Endodermal cell (in vitro differentiated cells): ENCODE measurements around the gene NUP42. TPM values are rescaled to one million over a fixed set of nuclear protein-coding genes. Genes with fewer than 3 reads are reported as not detected.

Experiments
- DNase-seq: peaks from one replicate; pipeline ENCODE4 v3.0.0-alpha.2; 2017
- H3K27ac ChIP-seq: 2 replicates; pipeline ENCODE4 v1.5.1; 2013; ENCODE audit warnings: mild to moderate bottlenecking, low read depth, low read length, moderate library complexity
- H3K27me3 ChIP-seq: 2 replicates; pipeline ENCODE4 v1.6.1; 2013; ENCODE audit warnings: mild to moderate bottlenecking, low read length, moderate library complexity; ENCODE audit not compliant: insufficient read depth, control insufficient read depth, poor library complexity, severe bottlenecking
- H3K36me3 ChIP-seq: 2 replicates; pipeline ENCODE4 v1.7.0; 2013; ENCODE audit warnings: mild to moderate bottlenecking, low read length, moderate library complexity; ENCODE audit not compliant: control insufficient read depth, insufficient read depth
- H3K4me1 ChIP-seq: one replicate; pipeline ENCODE4 v1.7.0; 2013; ENCODE audit warnings: low read length; ENCODE audit not compliant: control insufficient read depth, insufficient read depth
- H3K4me3 ChIP-seq: 2 replicates; pipeline ENCODE4 v1.5.1; 2013; ENCODE audit warnings: mild to moderate bottlenecking, low read length, moderate library complexity
- H3K9ac ChIP-seq: 2 replicates; pipeline ENCODE4 v1.6.1; 2013; ENCODE audit warnings: mild to moderate bottlenecking, low read length, moderate library complexity; ENCODE audit not compliant: poor library complexity, severe bottlenecking; ENCODE audit errors: extremely low read depth
- H3K9me3 ChIP-seq: 2 replicates; pipeline ENCODE4 v1.6.1; 2013; ENCODE audit warnings: mild to moderate bottlenecking, low read length, moderate library complexity; ENCODE audit not compliant: control insufficient read depth
- H3K27ac Mint-ChIP-seq: 2 replicates; pipeline ENCODE4 v1.8.0; 2020; ENCODE audit warnings: mixed read lengths
- H3K27me3 Mint-ChIP-seq: 2 replicates; pipeline ENCODE4 v1.8.0; 2021; ENCODE audit warnings: mild to moderate bottlenecking, mixed read lengths; ENCODE audit not compliant: insufficient read depth
- H3K36me3 Mint-ChIP-seq: 2 replicates; pipeline ENCODE4 v1.8.0; 2020; ENCODE audit warnings: low read depth, mixed read lengths
- H3K4me1 Mint-ChIP-seq: 2 replicates; pipeline ENCODE4 v1.8.0; 2020; ENCODE audit warnings: mixed read lengths
- H3K4me3 Mint-ChIP-seq: 2 replicates; pipeline ENCODE4 v1.8.0; 2020; ENCODE audit warnings: mild to moderate bottlenecking, moderate library complexity, mixed read lengths
- H3K9me3 Mint-ChIP-seq: 2 replicates; pipeline ENCODE4 v1.8.0; 2020; ENCODE audit warnings: mild to moderate bottlenecking, mixed read lengths
- WGBS, 2 experiments: methylation state at CpG; one replicate each; pipeline versions ENCODE4 v1.1.5 to v1.1.7; 2013; ENCODE audit warnings: missing lambda C conversion rate in 2 of 2, mixed read lengths in 1 of 2; ENCODE audit not compliant: insufficient coverage in 1 of 2, insufficient read length in 1 of 2; 5-methylcytosine and 5-hydroxymethylcytosine counted together
- total RNA-seq, 2 donors: library from RNA; stranded (reverse); fragmentation: NEBNext Ultra II Directional in 1 of 2; extraction: Animal tissue kit (Norgen Biotek cat#: 25700) in 1 of 2; gene quantifications; 2 replicates in 1 of 2; 3 replicates in 1 of 2; pipeline ENCODE4 v1.2.1, GENCODE V29; 2021
- TF ChIP-seq, protein P1 (sequence below): fragments of 200-600 bp; sonication (generic); conservative IDR thresholded peaks from 2 replicates; pipeline ENCODE4 v1.5.0; 2021; ENCODE audit warnings: antibody characterized with exemption, mild to moderate bottlenecking

Gene NUP42
- total RNA-seq, 2 donors from 2014 or later, result 26.3 to 31.3 TPM

DNA sequence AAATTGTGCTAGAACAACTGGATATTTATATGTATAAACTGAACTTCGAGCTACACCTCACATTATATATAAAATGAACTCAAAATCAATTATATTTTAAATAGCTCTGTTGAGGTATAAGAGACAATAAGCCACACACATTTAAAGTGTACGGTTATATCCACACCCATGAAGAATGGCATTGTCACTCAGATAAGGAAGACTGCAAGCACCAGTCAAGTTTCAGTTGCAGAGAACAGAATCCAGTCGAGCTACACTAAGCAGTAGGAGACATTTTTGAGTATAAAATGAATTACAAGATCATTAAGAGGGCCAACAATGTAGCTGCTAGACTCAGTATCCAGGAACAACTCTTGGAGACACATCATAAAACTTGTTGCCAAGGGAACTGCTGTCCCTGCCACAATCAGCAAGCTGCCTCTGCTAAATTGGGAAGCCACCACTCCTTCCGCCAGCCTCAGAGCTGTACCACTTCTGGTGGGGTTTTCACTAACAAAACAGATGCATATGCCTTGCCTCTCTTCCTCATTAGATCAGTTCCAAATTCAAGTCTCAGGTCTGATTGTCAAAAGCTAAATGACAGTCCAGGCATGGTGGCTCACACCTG, 45.1 kb downstream of the NUP42 start:
- H3K9me3 Mint-ChIP-seq, result peaks cover 3% of the 10 kb centered on the region
- Histone ChIP-seq H3K9ac (no peak overlapping the region), H3K36me3 (no peaks in the 10 kb centered on the region), H3K27ac (no peak overlapping the region), H3K9me3 (peaks cover 6% of the 10 kb centered on the region), H3K4me1 (no peaks in the 10 kb centered on the region), H3K4me3 (no peak overlapping the region), H3K27me3 (no peaks in the 10 kb centered on the region)
- TF ChIP-seq, protein P1, sequence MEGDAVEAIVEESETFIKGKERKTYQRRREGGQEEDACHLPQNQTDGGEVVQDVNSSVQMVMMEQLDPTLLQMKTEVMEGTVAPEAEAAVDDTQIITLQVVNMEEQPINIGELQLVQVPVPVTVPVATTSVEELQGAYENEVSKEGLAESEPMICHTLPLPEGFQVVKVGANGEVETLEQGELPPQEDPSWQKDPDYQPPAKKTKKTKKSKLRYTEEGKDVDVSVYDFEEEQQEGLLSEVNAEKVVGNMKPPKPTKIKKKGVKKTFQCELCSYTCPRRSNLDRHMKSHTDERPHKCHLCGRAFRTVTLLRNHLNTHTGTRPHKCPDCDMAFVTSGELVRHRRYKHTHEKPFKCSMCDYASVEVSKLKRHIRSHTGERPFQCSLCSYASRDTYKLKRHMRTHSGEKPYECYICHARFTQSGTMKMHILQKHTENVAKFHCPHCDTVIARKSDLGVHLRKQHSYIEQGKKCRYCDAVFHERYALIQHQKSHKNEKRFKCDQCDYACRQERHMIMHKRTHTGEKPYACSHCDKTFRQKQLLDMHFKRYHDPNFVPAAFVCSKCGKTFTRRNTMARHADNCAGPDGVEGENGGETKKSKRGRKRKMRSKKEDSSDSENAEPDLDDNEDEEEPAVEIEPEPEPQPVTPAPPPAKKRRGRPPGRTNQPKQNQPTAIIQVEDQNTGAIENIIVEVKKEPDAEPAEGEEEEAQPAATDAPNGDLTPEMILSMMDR, result no peak
- H3K27me3 Mint-ChIP-seq, result no peaks in the 10 kb centered on the region
- no peak overlapping the region for H3K27ac Mint-ChIP-seq
- H3K4me1 Mint-ChIP-seq, result no peaks in the 10 kb centered on the region
- 92 to 100% methylated on average over 2 to 4 of the region's 4 CpGs for WGBS, 2 experiments
- no peak for DNase-seq
- no peaks in the 10 kb centered on the region for H3K36me3 Mint-ChIP-seq
- no peak overlapping the region for H3K4me3 Mint-ChIP-seq

DNA sequence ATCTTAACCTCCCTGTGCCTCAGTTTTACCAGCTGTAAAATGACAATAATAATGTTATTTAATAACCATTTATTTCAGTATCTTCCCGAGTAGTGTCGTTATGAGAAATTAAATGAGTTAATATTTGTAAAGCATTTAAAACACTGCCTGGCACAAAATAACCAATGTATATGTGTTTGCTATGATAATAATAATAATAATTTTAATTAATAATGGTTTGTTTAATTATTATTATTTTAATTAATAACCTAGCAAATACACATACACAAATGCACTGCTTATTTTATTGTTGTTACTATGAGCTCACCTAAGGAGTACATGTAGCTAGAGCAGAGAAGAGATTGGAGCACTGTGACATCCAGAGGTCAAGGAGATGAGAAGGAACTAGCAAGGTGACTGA, 46.6 kb downstream of the NUP42 start:
- peaks cover 6% of the 10 kb centered on the region for H3K9me3 ChIP-seq
- no peak for DNase-seq
- H3K9ac ChIP-seq, result no peak overlapping the region
- H3K27ac ChIP-seq, result no peak overlapping the region
- peaks cover 7% of the 10 kb centered on the region for H3K4me1 Mint-ChIP-seq
- no peak overlapping the region for H3K4me3 ChIP-seq
- 100% methylated on average over 1 of the region's 2 CpGs; no CpG with 5 or more reads in 1 of the 2 experiments for WGBS, 2 experiments
- no peaks in the 10 kb centered on the region for H3K27me3 ChIP-seq
- TF ChIP-seq, protein P1, result no peak
- H3K4me1 ChIP-seq, result no peaks in the 10 kb centered on the region
- no peak overlapping the region for H3K27ac Mint-ChIP-seq
- H3K27me3 Mint-ChIP-seq, result no peaks in the 10 kb centered on the region
- no peak overlapping the region for H3K4me3 Mint-ChIP-seq
- no peaks in the 10 kb centered on the region for H3K36me3 ChIP-seq
- H3K36me3 Mint-ChIP-seq, result no peaks in the 10 kb centered on the region
- peaks cover 3% of the 10 kb centered on the region for H3K9me3 Mint-ChIP-seq

GRCh38 chr7:23230641-23231101, 48.8 kb downstream of the NUP42 start:
- no peaks in the 10 kb centered on the region for H3K27me3 ChIP-seq
- peaks cover 6% of the 10 kb centered on the region for H3K9me3 ChIP-seq
- no peaks in the 10 kb centered on the region for H3K27me3 Mint-ChIP-seq
- 85 to 87% methylated on average over 5 to 6 of the region's 6 CpGs for WGBS, 2 experiments
- peaks cover 3% of the 10 kb centered on the region for H3K9me3 Mint-ChIP-seq
- H3K4me1 ChIP-seq, result no peaks in the 10 kb centered on the region
- H3K36me3 ChIP-seq, result no peaks in the 10 kb centered on the region
- H3K27ac ChIP-seq, result no peak overlapping the region
- no peak overlapping the region for H3K27ac Mint-ChIP-seq
- no peak for DNase-seq
- H3K4me3 ChIP-seq, result no peak overlapping the region
- no peak overlapping the region for H3K9ac ChIP-seq
- no peaks in the 10 kb centered on the region for H3K36me3 Mint-ChIP-seq
- peaks cover 9% of the 10 kb centered on the region for H3K4me1 Mint-ChIP-seq
- TF ChIP-seq, protein P1, result no peak
- H3K4me3 Mint-ChIP-seq, result no peak overlapping the region
